HG03103 (cell line): ENCODE measurements around the gene IGLL5.

Source experiments
- ATAC-seq: cut with Tn5 transposase; IDR thresholded peaks from one replicate; pipeline ENCODE4 v1.9.1; 2021; ENCODE audit warnings: low read depth; ENCODE audit not compliant: unreplicated experiment

Gene IGLL5

GRCh38 chr22:22887621-22888503 lies at the start of gene IGLL5:
IGLL5 (plus strand) TSS chr22:22887816; CDS start chr22:22888054, 238 bp downstream.
- ATAC-seq, result no peak

- ATAC-seq, result no peak
Measured at GRCh38 chr22:22838148-22838786, 49.3 kb upstream of the IGLL5 start.

GRCh38 chr22:22839570-22840314 lies 47.9 kb upstream of the IGLL5 start:
- no peak for ATAC-seq

GRCh38 chr22:22840780-22841179 lies 46.8 kb upstream of the IGLL5 start:
- no peak for ATAC-seq

- ATAC-seq, result no peak
Measured at GRCh38 chr22:22841598-22841997, 46.0 kb upstream of the IGLL5 start.

- ATAC-seq, result no peak
Measured at GRCh38 chr22:22842085-22842484, 45.5 kb upstream of the IGLL5 start.

- ATAC-seq, result no peak
Measured at GRCh38 chr22:22843848-22844247, 43.8 kb upstream of the IGLL5 start.

GRCh38 chr22:22847241-22847640 lies 40.4 kb upstream of the IGLL5 start:
- ATAC-seq, result no peak

- ATAC-seq, result no peak
Measured at GRCh38 chr22:22848364-22848866, 39.2 kb upstream of the IGLL5 start.

- no peak for ATAC-seq
Measured at GRCh38 chr22:22849640-22850610, 37.7 kb upstream of the IGLL5 start.

GRCh38 chr22:22851969-22852368 lies 35.6 kb upstream of the IGLL5 start:
- ATAC-seq, result no peak

GRCh38 chr22:22853713-22854112 lies 33.9 kb upstream of the IGLL5 start:
- ATAC-seq, result no peak

GRCh38 chr22:22854466-22854865 lies 33.1 kb upstream of the IGLL5 start:
- no peak for ATAC-seq

GRCh38 chr22:22855085-22855484 lies 32.5 kb upstream of the IGLL5 start:
- no peak for ATAC-seq

- ATAC-seq, result no peak
Measured at GRCh38 chr22:22855617-22856308, 31.9 kb upstream of the IGLL5 start.

GRCh38 chr22:22856364-22856763 lies 31.3 kb upstream of the IGLL5 start:
- no peak for ATAC-seq

- no peak for ATAC-seq
Measured at GRCh38 chr22:22856885-22857606, 30.6 kb upstream of the IGLL5 start.
